IMR-90 (cell line): ENCODE data around the gene TSC22D3. TPM values are rescaled to one million over a fixed set of nuclear protein-coding genes. Genes with fewer than 3 reads are reported as not detected.

ENCODE experiments used
- ATAC-seq: fragments of 200-7000 bp; cut with Tn5 transposase; 2 replicates; pipeline ENCODE4 v1.9.1; 2020; ENCODE audit warnings: low read depth, mild to moderate bottlenecking, moderate library complexity
- BruUV-seq: library from RNA; stranded (reverse); fragments of 400-500 nt; replicated peaks from 2 replicates; lab custom pipeline; 2021; lab: Mats Ljungman, UMichigan
- CTCF ChIA-PET: fragments of 300-600 bp; formaldehyde crosslinking; extraction: SDS; loops from one replicate; lab custom pipeline; 2021; ENCODE audit warnings: antibody characterized with exemption; lab: Yijun Ruan, JAX
- POLR2A ChIA-PET: fragments of 300-600 bp; sonication (Branson Sonifier 250); formaldehyde crosslinking; loops from one replicate; lab custom pipeline; 2022; ENCODE audit warnings: antibody characterized with exemption; ENCODE audit not compliant: unreplicated experiment; lab: Charles Lee
- DNase-seq: peaks from one replicate; pipeline ENCODE4 v3.0.0; 2013
- H2AFZ ChIP-seq: replicated peaks from 2 replicates; pipeline ENCODE3; 2013; ENCODE audit warnings: low read length, mild to moderate bottlenecking; ENCODE audit not compliant: poor library complexity
- H2AK5ac ChIP-seq: 2 replicates; pipeline ENCODE4 v1.6.1; 2013; ENCODE audit warnings: low read depth, low read length, inconsistent platforms
- H2AK9ac ChIP-seq: replicated peaks from 2 replicates; pipeline ENCODE3; 2013; ENCODE audit warnings: mild to moderate bottlenecking, low read depth, low read length, moderate library complexity; ENCODE audit not compliant: poor library complexity
- H2BK120ac ChIP-seq: 2 replicates; pipeline ENCODE4 v1.6.1; 2013; ENCODE audit warnings: low read depth, low read length, inconsistent platforms
- H2BK15ac ChIP-seq: 3 replicates; pipeline ENCODE4 v1.6.1; 2013; ENCODE audit warnings: low read depth, low read length, inconsistent platforms
- H2BK20ac ChIP-seq: 2 replicates; pipeline ENCODE4 v1.6.1; 2013; ENCODE audit warnings: low read depth, mild to moderate bottlenecking, inconsistent platforms, low read length, moderate library complexity
- H2BK5ac ChIP-seq: 2 replicates; pipeline ENCODE4 v1.6.1; 2013; ENCODE audit warnings: mild to moderate bottlenecking, low read depth, low read length, inconsistent platforms; ENCODE audit not compliant: poor library complexity, severe bottlenecking
- H3K14ac ChIP-seq: replicated peaks from 2 replicates; pipeline ENCODE4 v1.6.1; 2013; ENCODE audit warnings: low read depth, low read length, inconsistent platforms
- H3K18ac ChIP-seq: 2 replicates; pipeline ENCODE4 v1.6.1; 2013; ENCODE audit warnings: low read depth, low read length, control low read depth
- H3K23ac ChIP-seq: 2 replicates; pipeline ENCODE4 v1.6.1; 2013; ENCODE audit warnings: low read depth, low read length, inconsistent platforms
- H3K27ac ChIP-seq: 2 replicates; pipeline ENCODE4 v1.5.1; 2013; ENCODE audit warnings: mild to moderate bottlenecking, control low read depth, low read length; ENCODE audit not compliant: insufficient read depth
- H3K27me3 ChIP-seq: 2 replicates; pipeline ENCODE4 v1.6.1; 2013; ENCODE audit warnings: low read length; ENCODE audit not compliant: control insufficient read depth, insufficient read depth
- H3K36me3 ChIP-seq: 2 replicates; pipeline ENCODE4 v1.6.1; 2013; ENCODE audit warnings: low read length, mixed read lengths; ENCODE audit not compliant: control insufficient read depth, insufficient read depth
- H3K4ac ChIP-seq: 2 replicates; pipeline ENCODE4 v1.6.1; 2013; ENCODE audit warnings: low read depth, low read length, inconsistent platforms
- H3K4me1 ChIP-seq: 2 replicates; pipeline ENCODE4 v1.6.1; 2013; ENCODE audit warnings: low read length, mixed read lengths; ENCODE audit not compliant: control insufficient read depth, insufficient read depth
- H3K4me2 ChIP-seq: 2 replicates; pipeline ENCODE4 v1.6.1; 2013; ENCODE audit warnings: low read depth, mild to moderate bottlenecking, control low read depth, low read length, moderate library complexity
- H3K4me3 ChIP-seq: 2 replicates; pipeline ENCODE4 v1.5.1; 2013; ENCODE audit warnings: low read depth, mild to moderate bottlenecking, control low read depth, low read length, moderate library complexity; ENCODE audit not compliant: insufficient read depth
- H3K56ac ChIP-seq: 2 replicates; pipeline ENCODE4 v1.6.1; 2013; ENCODE audit warnings: low read length, inconsistent platforms; ENCODE audit not compliant: insufficient read depth; ENCODE audit errors: extremely low read depth
- H3K79me1 ChIP-seq, 2 experiments: 2 replicates each; pipeline ENCODE4 v1.6.1; 2013; ENCODE audit warnings: low read length in 2 of 2, inconsistent platforms in 1 of 2, low read depth in 1 of 2
- H3K9ac ChIP-seq: 2 replicates; pipeline ENCODE4 v1.6.1; 2013; ENCODE audit warnings: low read depth, low read length, control low read depth
- H3K9me1 ChIP-seq: 2 replicates; pipeline ENCODE4 v1.6.1; 2013; ENCODE audit warnings: low read length, inconsistent platforms; ENCODE audit not compliant: insufficient read depth
- H3K9me3 ChIP-seq: 2 replicates; pipeline ENCODE4 v1.6.1; 2013; ENCODE audit warnings: low read length; ENCODE audit not compliant: control insufficient read depth, insufficient read depth
- H4K20me1 ChIP-seq: 2 replicates; pipeline ENCODE4 v1.6.1; 2013; ENCODE audit warnings: low read length, inconsistent platforms; ENCODE audit not compliant: insufficient read depth
- H4K5ac ChIP-seq: 2 replicates; pipeline ENCODE4 v1.6.1; 2013; ENCODE audit warnings: mild to moderate bottlenecking, low read depth, low read length, control low read depth
- H4K8ac ChIP-seq, 2 experiments: 2 replicates each; pipeline ENCODE4 v1.6.1; 2013; ENCODE audit warnings: low read depth in 2 of 2, low read length in 2 of 2, control low read depth in 1 of 2, inconsistent platforms in 1 of 2
- H4K91ac ChIP-seq: 2 replicates; pipeline ENCODE4 v1.6.1; 2013; ENCODE audit warnings: low read depth, low read length, inconsistent platforms; ENCODE audit not compliant: insufficient read depth
- BHLHE40 ChIP-seq: fragments of 150-350 bp; IDR thresholded peaks from 2 replicates; pipeline ENCODE4 v1.6.1; 2016; ENCODE audit warnings: mild to moderate bottlenecking, low read depth, low read length
- CEBPB ChIP-seq: IDR thresholded peaks from 2 replicates; pipeline ENCODE4 v1.6.1; 2012; ENCODE audit warnings: low read depth, low read length, improper control_type of control experiment
- CHD1 ChIP-seq: IDR thresholded peaks from 2 replicates; pipeline ENCODE4 v1.6.1; 2012; ENCODE audit warnings: low read depth, low read length, improper control_type of control experiment
- FOS ChIP-seq: fragments of 150-350 bp; IDR thresholded peaks from 2 replicates; pipeline ENCODE4 v1.6.1; 2016; ENCODE audit warnings: low read depth, low read length
- MAFK ChIP-seq: IDR thresholded peaks from 2 replicates; pipeline ENCODE4 v1.6.1; 2012; ENCODE audit warnings: low read depth, low read length, improper control_type of control experiment
- MAZ ChIP-seq: IDR thresholded peaks from 2 replicates; pipeline ENCODE4 v1.6.1; 2012; ENCODE audit warnings: low read depth, mild to moderate bottlenecking, low read length, improper control_type of control experiment, moderate library complexity, borderline replicate concordance
- MXI1 ChIP-seq: IDR thresholded peaks from 2 replicates; pipeline ENCODE4 v1.6.1; 2012; ENCODE audit warnings: low read depth, mild to moderate bottlenecking, low read length, moderate library complexity, borderline replicate concordance
- NFE2L2 ChIP-seq: fragments of 150-350 bp; IDR thresholded peaks from 2 replicates; pipeline ENCODE4 v1.6.1; 2016; ENCODE audit warnings: low read depth, mild to moderate bottlenecking, low read length
- POLR2A ChIP-seq: IDR thresholded peaks from 2 replicates; pipeline ENCODE4 v1.6.1; 2012; ENCODE audit warnings: mild to moderate bottlenecking, low read depth, low read length
- RAD21 ChIP-seq: IDR thresholded peaks from 2 replicates; pipeline ENCODE4 v1.6.1; 2012; ENCODE audit warnings: low read length, improper control_type of control experiment
- RCOR1 ChIP-seq: IDR thresholded peaks from 2 replicates; pipeline ENCODE4 v1.6.1; 2012; ENCODE audit warnings: mild to moderate bottlenecking, low read length, improper control_type of control experiment; ENCODE audit not compliant: insufficient replicate concordance
- RFX5 ChIP-seq: IDR thresholded peaks from 2 replicates; pipeline ENCODE4 v1.8.0; 2012; ENCODE audit warnings: low read depth, mild to moderate bottlenecking, low read length, moderate library complexity
- SMC3 ChIP-seq: fragments of 150-350 bp; IDR thresholded peaks from 2 replicates; pipeline ENCODE4 v1.6.1; 2016; ENCODE audit warnings: low read depth, mild to moderate bottlenecking, antibody characterized with exemption, low read length, moderate library complexity
- WGBS, 2 experiments: methylation state at CpG; one replicate each; pipeline versions ENCODE4 v1.1.5 to v1.1.7; 2013; ENCODE audit warnings: missing lambda C conversion rate in 2 of 2; ENCODE audit not compliant: insufficient read length in 1 of 2; ENCODE audit errors: extremely low coverage in 2 of 2; 5-methylcytosine and 5-hydroxymethylcytosine counted together
- dilution Hi-C: fragments of 300-500 bp; cut with HindIII; formaldehyde crosslinking; loops from one replicate; pipeline ENCODE4 v1.14.3; 2018; ENCODE audit warnings: low sequenced_read_pairs; ENCODE audit not compliant: unreplicated experiment
- in situ Hi-C: fragments of 300-500 bp; cut with MboI; formaldehyde crosslinking; loops from 3 replicates; pipeline ENCODE4 v1.14.3; 2019; ENCODE audit warnings: low sequenced_read_pairs, inconsistent platforms, mixed read lengths
- intact Hi-C: fragments of 100-400 bp; cut with micrococcal nuclease; formaldehyde crosslinking; loops from 2 replicates; pipeline ENCODE4 v1.10.0; 2022
- polyA plus RNA-seq, 3 experiments: library from polyadenylated mRNA; depleted of rRNA; stranded (reverse); fragments of >200 nt; gene quantifications; 2 replicates each; pipeline ENCODE4 v1.2.3, GENCODE V29; 2012; ENCODE audit warnings: low replicate concordance in 1 of 3
- total RNA-seq: library from RNA; depleted of rRNA; stranded (reverse); fragments of >200 nt; gene quantifications from 2 replicates; pipeline ENCODE4 v1.2.3, GENCODE V29; 2012
- TF ChIP-seq, protein P1 (sequence below): conservative IDR thresholded peaks from 2 replicates; pipeline ENCODE4 v1.5.1; 2012; ENCODE audit warnings: mild to moderate bottlenecking, low read depth, low read length, improper control_type of control experiment
- TF ChIP-seq, protein P2 (sequence below): fragments of 150-350 bp; IDR thresholded peaks from 2 replicates; pipeline ENCODE4 v1.6.1; 2017; ENCODE audit warnings: mild to moderate bottlenecking, antibody characterized with exemption, low read length, low read depth
- TF ChIP-seq, protein P3 (sequence below): fragments of 150-350 bp; IDR thresholded peaks from 2 replicates; pipeline ENCODE4 v1.6.1; 2016; ENCODE audit warnings: low read depth, mild to moderate bottlenecking, low read length, moderate library complexity, borderline replicate concordance

Gene TSC22D3
- total and polyA plus RNA-seq, 2 of the 4 experiments (the other 2 are of a cell fraction): 9.9 to 14.0 TPM

- Histone ChIP-seq H2AK5ac (no peak overlapping the region), H2BK15ac (no peak overlapping the region), H4K91ac (no peak overlapping the region), H2AK9ac (no peak overlapping the region), H3K18ac (no peak overlapping the region), H3K23ac (no peak overlapping the region), H3K27ac (no peak overlapping the region), H2BK5ac (no peak overlapping the region), H3K14ac (no peak overlapping the region), H2AFZ (no peak overlapping the region), H4K8ac (no peak overlapping the region), H3K4me3 (no peak overlapping the region), H4K5ac (no peak overlapping the region), H3K9ac (no peak overlapping the region), H3K4ac (no peak overlapping the region), H2BK20ac (no peak overlapping the region), H3K4me1 (no peaks in the 10 kb centered on the region), H3K79me1 (no peaks in the 10 kb centered on the region), H2BK120ac (no peak overlapping the region), H3K56ac (no peak overlapping the region), H4K20me1 (no peaks in the 10 kb centered on the region), H3K9me3 (no peaks in the 10 kb centered on the region), H3K27me3 (no peaks in the 10 kb centered on the region; the same call in 1 of the 2 replicates), H3K9me1 (no peaks in the 10 kb centered on the region), H3K36me3 (no peaks in the 10 kb centered on the region), H3K4me2 (no peak overlapping the region)
- intact Hi-C loops (no loop called here), dilution Hi-C loops (no loop called here), in situ Hi-C loops (no loop called here)
- no peak for TF ChIP-seq CEBPB
- no peak for TF ChIP-seq FOS
- TF ChIP-seq, protein P1, sequence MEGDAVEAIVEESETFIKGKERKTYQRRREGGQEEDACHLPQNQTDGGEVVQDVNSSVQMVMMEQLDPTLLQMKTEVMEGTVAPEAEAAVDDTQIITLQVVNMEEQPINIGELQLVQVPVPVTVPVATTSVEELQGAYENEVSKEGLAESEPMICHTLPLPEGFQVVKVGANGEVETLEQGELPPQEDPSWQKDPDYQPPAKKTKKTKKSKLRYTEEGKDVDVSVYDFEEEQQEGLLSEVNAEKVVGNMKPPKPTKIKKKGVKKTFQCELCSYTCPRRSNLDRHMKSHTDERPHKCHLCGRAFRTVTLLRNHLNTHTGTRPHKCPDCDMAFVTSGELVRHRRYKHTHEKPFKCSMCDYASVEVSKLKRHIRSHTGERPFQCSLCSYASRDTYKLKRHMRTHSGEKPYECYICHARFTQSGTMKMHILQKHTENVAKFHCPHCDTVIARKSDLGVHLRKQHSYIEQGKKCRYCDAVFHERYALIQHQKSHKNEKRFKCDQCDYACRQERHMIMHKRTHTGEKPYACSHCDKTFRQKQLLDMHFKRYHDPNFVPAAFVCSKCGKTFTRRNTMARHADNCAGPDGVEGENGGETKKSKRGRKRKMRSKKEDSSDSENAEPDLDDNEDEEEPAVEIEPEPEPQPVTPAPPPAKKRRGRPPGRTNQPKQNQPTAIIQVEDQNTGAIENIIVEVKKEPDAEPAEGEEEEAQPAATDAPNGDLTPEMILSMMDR: no peak
- TF ChIP-seq RFX5: no peak
- TF ChIP-seq RAD21: no peak
- no peak for TF ChIP-seq MAFK
- no peak for TF ChIP-seq NFE2L2
- TF ChIP-seq, protein P2, sequence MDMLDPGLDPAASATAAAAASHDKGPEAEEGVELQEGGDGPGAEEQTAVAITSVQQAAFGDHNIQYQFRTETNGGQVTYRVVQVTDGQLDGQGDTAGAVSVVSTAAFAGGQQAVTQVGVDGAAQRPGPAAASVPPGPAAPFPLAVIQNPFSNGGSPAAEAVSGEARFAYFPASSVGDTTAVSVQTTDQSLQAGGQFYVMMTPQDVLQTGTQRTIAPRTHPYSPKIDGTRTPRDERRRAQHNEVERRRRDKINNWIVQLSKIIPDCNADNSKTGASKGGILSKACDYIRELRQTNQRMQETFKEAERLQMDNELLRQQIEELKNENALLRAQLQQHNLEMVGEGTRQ: no peak
- no peak for TF ChIP-seq BHLHE40
- no peak for TF ChIP-seq RCOR1
- TF ChIP-seq MXI1: no peak
- no peak for TF ChIP-seq MAZ
- TF ChIP-seq CHD1: no peak
- no peak for TF ChIP-seq SMC3
- no peak for TF ChIP-seq POLR2A
- TF ChIP-seq, protein P3, sequence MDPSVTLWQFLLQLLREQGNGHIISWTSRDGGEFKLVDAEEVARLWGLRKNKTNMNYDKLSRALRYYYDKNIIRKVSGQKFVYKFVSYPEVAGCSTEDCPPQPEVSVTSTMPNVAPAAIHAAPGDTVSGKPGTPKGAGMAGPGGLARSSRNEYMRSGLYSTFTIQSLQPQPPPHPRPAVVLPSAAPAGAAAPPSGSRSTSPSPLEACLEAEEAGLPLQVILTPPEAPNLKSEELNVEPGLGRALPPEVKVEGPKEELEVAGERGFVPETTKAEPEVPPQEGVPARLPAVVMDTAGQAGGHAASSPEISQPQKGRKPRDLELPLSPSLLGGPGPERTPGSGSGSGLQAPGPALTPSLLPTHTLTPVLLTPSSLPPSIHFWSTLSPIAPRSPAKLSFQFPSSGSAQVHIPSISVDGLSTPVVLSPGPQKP: no peak
- DNase-seq (no peak), ATAC-seq (no peak)
- ChIA-PET POLR2A (no interaction called here), CTCF (no interaction called here)
- BruUV-seq: no TSS peak
- 27% methylated on average over 1 of the region's 1 CpG; no CpG with 5 or more reads in 1 of the 2 experiments for WGBS, 2 experiments
Measured at GRCh38 chrX:107804427-107804826, 28.8 kb upstream of the TSC22D3 start.
